Activated T-cell treated with anti-CD3 and anti-CD28 coated beads, Interleukin-2, amount 50 U/mL, for 48 hours (primary cell): ENCODE measurements around the gene TLX2.

ENCODE experiments used
- DNase-seq, 2 experiments: peaks; one replicate each; pipeline ENCODE4 v3.0.0-alpha.2; 2020

The TLX2 gene

DNA sequence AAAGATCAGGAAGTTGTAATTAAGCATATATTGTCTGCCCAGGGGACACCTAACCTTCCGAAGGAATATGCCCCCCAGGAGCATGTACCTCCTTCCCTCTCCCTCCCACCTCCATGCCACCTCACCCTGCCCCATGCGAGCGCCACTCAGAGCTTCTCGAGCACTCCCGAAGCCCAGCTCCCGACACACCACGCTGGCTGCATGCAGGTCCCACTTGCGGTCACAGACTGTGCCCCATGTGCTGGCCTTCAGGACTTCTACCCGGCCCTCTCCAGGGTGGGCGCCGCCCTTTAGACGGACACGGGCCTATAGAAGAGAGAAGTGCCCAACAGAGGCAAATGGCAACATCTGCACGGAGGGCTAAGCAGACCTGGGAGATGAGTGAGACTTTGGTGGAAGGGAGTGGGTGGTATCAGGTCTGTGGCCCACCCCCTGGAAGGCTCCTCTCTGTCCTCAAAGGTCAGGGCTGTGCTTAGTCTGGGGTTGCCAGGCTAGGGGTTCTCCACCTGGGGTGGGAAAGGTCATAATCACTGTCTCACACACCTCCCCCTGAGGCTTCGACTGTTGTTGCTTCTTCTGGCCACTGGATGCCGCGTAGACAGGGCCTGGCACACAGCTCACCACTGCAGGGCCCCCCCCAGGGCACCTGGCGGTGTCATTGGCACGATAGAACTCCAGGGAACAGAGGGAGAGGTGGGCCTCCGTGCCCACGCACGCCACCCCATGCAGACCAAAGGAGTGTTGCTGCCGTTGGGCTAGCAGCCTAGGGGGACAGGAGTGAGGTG lies 22.1 kb downstream of the TLX2 start:
- no peak for DNase-seq

DNA sequence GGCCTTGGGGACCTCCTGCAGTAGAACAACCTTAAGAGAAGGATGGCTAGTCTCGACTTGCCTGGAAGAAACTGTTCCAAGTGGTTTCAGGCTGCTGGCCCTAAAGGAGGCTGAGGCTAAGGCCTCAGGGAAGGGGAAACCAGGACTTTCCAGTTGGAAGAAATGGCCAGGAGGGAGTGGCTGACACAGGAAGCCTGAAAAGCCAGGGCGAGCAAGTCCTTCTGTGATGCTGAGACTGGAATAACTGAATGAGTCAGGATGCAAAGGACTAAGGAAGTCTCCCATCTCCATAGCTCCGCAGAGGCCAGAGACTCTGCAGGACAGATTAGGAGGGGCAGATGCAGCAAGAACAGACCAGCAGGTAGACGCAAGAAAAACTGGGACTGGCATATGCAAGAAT lies 22.9 kb downstream of the TLX2 start:
- DNase-seq = no peak

GRCh38 chr2:74538881-74539339 lies 24.7 kb downstream of the TLX2 start:
- no peak for DNase-seq

DNA sequence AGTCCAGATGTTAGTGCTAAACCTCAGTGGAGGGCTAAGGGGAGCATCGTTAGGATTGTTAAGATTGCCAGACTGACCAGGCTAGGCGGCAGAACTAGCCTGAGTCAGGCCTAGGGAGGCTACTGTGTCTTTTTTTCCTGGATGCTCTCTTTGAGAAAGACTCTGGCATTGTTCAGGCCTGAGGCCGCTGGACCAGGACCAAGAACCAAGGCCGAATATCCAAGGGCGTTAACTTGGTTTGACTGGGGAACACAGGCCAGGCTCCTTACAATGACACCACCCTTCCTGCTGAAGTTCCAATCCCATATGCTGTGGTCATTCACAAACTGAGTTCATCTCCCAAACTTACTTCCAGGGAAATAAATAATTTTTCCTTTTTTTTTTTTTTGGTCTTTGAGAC lies 26.0 kb downstream of the TLX2 start:
- DNase-seq = no peak

DNA sequence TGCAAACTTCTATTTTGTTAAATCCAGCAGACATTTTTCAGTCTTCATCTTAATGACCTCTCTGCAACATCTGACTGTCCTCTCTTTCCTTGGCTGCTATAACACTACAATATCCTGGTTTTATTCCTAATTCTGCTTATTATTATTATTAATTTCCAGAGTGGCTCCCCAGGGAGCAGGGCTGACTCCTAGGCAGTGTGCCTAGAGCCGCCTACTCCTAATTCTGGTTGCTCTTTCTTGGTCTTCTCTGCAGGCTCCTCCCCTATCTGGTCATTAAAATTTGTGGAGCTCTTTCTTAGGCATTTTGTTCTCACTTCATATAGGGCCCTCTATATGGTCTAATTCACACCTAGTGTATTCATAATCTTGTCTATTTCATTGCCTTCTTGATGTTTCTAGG lies 28.7 kb downstream of the TLX2 start:
- no peak for DNase-seq

DNA sequence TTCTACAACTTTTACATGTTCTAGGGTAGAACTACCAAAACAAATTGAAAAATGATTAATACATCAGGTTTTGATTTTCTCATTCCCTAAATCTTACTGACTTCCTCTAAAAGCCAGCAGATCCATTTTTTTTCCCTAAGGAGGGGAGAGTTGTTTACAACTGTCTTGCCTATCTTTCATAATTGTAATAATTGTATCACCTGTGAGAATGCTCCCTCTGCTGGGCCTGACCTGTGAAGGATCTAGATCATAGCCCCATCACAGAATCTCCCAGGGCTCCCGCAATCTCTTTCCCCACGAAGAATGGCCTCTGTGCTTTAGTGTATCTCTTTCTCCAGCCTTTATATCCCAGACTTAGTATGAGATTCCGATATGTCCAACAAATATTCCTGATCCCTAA lies 30.4 kb downstream of the TLX2 start:
- no peak for DNase-seq

DNA sequence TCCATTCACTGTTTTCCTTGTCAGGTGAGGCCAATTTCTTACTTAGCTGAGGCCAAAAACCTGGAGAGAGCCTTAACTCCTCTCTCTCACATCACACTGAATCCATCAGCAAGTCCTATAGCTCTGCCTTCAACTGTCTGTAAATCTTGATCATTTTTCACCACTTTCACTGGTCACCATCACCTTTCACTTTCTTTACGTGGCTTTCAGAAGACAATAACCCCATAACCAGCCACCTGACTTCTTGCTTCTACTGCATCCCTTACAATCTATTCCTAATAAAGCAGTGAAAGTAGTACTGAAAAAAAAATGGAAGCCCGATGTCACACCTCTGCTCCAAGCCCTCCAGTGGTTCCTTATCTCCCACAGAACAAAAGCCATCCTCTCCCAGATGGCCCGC lies 31.8 kb downstream of the TLX2 start:
- DNase-seq = no peak

DNA sequence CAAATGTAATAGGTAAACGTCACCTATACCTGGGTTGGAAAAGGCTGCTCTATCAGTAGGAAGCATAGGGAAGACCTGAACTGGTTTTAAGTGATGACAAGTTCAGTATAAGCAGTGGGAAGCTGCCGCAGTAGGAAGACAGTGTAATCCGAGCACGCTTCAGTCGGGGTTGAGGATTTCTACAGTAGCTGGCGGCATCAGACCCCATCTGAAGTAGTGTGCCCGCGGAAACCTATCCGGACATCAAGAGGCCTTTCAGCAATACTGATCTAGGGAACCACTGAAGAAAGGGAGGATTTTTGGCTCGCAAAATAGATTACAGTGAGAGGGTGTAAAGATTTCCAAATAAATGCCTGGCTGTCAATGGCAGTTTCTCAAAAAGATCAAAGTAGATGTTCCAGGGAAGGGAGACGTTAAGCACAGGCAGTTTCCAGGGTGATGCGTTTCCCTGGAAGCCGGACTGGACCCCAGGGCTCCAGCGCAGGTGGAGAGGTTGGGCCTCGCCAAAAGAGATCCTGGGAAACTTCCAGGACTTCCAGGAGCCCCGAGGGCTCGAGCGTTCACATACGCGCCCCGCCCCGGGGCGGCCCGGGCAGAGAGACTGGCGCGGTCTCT lies 34.1 kb downstream of the TLX2 start:
- no peak for DNase-seq

DNA sequence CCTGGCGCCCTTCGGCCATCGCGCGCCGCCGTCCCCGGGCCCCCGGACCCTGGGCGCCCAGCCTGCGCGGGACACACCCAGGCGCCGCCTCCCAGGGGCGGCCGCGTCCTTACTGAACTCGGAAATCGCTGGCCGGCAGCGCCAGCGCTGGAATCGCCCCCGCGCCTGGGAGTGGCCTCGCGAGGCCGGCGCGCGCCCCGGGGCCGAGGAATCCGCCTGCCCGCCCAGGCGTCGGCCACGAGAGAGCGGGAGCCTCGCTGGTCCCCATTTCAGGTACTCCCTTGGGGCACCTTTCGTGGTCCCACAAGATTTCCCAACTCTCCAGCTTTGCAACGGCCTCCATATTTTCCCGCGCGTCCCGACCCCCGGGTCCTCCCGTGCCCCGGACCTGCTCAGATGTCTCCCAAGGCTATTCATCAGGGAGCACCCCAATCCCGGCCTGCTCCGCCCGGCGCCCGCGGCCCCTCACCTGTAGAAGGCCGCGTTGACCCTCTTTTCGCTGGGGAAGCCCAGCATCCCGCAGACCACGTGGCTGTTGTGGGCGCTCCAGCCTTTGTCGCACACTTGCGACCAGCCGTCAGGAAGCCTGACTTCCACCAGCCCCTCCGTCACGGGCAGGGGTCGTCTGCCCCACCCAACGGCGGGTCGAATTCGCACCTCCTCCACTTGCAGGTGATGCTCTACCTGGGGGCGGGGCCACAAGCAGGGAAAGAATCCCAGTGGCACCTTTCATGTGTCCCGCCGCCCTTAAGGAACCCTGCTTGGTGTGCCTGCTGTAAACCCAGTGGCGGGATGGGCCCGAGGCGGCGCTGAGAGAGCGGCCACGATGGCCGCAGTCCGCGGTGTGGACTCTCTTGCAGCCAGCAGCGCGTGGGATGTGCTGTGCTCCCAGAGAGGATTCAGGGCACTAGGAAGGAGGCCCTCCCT lies 34.9 kb downstream of the TLX2 start:
- peak; percentile 41 to 54 for DNase-seq

DNA sequence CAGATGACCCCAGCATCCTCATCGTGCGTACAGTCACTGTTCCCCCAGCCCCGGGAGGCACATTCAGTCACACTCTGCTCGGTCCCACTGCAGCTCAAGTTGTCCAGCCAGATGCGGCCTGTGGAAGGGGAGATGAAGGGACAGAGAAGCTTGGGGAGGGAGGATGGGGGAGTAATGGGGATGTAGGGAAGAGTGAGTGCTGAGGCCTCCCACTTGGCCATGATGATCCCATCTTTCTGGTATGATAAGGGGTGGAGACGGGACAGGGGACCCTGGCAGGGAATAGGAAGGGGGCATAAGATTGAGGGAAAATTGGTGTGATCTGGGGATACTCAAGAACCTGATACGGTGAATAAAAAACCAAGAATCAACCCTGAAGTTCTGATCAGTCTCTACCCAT lies 36.0 kb downstream of the TLX2 start:
- no peak for DNase-seq

- DNase-seq = no peak
These were observed 37.3 kb downstream of the TLX2 start for GRCh38 chr2:74551530-74551929.

- DNase-seq = no peak
These were observed 38.0 kb downstream of the TLX2 start for GRCh38 chr2:74551942-74552913.

- no peak for DNase-seq
These were observed 38.9 kb downstream of the TLX2 start for GRCh38 chr2:74552914-74553811.

GRCh38 chr2:74553892-74554819 lies 39.9 kb downstream of the TLX2 start, which contains the start of the genes DOK1 and LOXL3:
Gene DOK1 (plus strand): TSS chr2:74554720. CDS start chr2:74554755, 35 bp downstream.
Gene LOXL3 (minus strand): TSS chr2:74553942. CDS start chr2:74552634, 1,308 bp downstream.
- DNase-seq = peak; percentile 90 to 91

GRCh38 chr2:74554820-74555531 lies 40.7 kb downstream of the TLX2 start:
- peak in 1 of 2 experiments; percentile 67 for DNase-seq

- no peak for DNase-seq
These were observed 41.4 kb downstream of the TLX2 start for GRCh38 chr2:74555610-74556103.

DNA sequence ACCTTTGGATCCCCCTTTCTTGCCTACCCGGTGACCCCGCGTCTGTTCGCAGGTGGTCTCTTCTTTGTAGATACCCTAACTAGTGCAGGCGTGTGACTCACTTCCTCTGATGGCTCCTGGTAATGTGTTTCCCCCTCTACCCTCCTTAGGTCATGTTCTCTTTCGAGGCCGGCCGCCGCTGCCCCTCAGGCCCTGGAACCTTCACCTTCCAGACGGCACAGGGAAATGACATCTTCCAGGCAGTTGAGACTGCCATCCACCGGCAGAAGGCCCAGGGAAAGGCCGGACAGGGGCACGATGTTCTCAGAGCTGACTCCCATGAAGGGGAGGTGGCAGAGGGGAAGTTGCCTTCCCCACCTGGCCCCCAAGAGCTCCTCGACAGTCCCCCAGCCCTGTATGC lies 41.9 kb downstream of the TLX2 start:
- no peak for DNase-seq

DNA sequence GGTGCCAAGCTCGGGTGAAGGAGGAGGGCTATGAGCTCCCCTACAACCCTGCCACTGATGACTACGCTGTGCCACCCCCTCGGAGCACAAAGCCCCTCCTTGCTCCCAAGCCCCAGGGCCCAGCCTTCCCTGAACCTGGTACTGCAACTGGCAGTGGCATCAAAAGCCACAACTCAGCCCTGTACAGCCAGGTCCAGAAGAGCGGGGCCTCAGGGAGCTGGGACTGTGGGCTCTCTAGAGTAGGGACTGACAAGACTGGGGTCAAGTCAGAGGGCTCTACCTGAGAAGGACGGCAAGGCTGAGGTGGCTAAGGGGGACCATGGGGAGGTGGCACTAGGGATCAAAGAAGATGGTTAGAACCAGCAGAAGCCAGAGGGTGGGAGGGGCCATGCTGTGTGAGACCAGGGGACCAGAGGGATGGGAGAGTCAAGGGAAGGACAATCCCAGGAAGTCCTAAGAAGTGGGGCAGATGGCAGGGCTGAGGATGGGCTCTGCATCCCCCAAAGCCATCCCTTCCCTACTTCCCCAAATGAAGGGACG lies 42.7 kb downstream of the TLX2 start:
- DNase-seq = no peak
